ENCODE results near the gene PTPRR. TPM values are rescaled to one million over a fixed set of nuclear protein-coding genes. Genes with fewer than 3 reads are reported as not detected.
A peak's percentile ranks its signal among the peaks of the same experiment; 100 is the strongest.

PTPRR gene
- total and polyA plus RNA-seq, 10 of the 15 experiments (the other 5 are each of a cell fraction or from before 2014, with no cell fraction given), result 0.14 to 3.1 (median 0.42) TPM

DNA sequence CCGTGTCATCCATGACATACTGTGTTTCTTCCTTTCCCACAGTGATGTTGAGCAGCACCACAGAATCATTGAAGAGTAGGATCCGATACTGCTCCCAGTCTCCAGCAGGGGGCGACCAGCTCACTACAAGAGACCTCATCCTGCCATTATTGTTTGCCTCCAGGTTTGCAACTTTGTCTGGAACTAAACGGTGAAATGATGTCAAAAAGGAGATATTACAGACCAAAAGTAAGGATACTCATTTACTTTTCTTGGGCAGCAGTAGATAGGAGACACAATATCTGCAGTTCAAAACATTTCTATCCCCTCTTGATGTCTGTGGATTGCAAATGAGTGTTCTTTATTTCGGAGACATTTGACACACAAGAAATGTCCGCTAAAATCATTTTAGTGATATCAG, 330.5 kb downstream of the PTPRR start (continued):
- TF ChIP-seq CREB1 (IDR thresholded peaks at IDR 0.05; ENCODE audit: low read depth), result no peak
- TF ChIP-seq SMARCA5 (IDR thresholded peaks at IDR 0.05), result no peak
- no peak for TF ChIP-seq HSF1 (IDR thresholded peaks at IDR 0.05; ENCODE audit: low read depth, low read length)
- no peak for TF ChIP-seq RB1 (IDR thresholded peaks at IDR 0.05; ENCODE audit: borderline replicate concordance)
- TF ChIP-seq BRCA1 (IDR thresholded peaks at IDR 0.05; ENCODE audit: low read depth, low read length), result no peak
- TF ChIP-seq YY1 (IDR thresholded peaks at IDR 0.05; ENCODE audit: low read depth, low read length), result peak; percentile 62; the same call in 1 of the 2 replicates
- TF ChIP-seq HCFC1 (IDR thresholded peaks at IDR 0.05; ENCODE audit: low read length), result no peak
- TF ChIP-seq, protein P1, sequence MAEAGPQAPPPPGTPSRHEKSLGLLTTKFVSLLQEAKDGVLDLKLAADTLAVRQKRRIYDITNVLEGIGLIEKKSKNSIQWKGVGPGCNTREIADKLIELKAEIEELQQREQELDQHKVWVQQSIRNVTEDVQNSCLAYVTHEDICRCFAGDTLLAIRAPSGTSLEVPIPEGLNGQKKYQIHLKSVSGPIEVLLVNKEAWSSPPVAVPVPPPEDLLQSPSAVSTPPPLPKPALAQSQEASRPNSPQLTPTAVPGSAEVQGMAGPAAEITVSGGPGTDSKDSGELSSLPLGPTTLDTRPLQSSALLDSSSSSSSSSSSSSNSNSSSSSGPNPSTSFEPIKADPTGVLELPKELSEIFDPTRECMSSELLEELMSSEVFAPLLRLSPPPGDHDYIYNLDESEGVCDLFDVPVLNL (IDR thresholded peaks at IDR 0.05; ENCODE audit: low read depth, low read length), result no peak
- no peak for TF ChIP-seq BHLHE40 (IDR thresholded peaks at IDR 0.05; ENCODE audit: borderline replicate concordance in 1 of 2, low read depth in 2 of 2, low read length in 1 of 2)

Small RNA genes lying within 50 kb of the gene (small RNA-seq; reads per million reads assigned to genes)
- gene RF00019, result not detected

Other genes starting within 250 kb of the PTPRR start
- not detected in 2 replicates for gene TSPAN8, start 237.3 kb upstream of the PTPRR start, total RNA-seq (2014; rRNA removed)
- gene TSPAN8, start 237.3 kb upstream of the PTPRR start, total RNA-seq (2014; rRNA removed; fragmentation: Illumina TruSeq; extraction: Trizol), result not detected in 2 replicates
- gene TSPAN8, start 237.3 kb upstream of the PTPRR start, total RNA-seq (2021), result 0.27 and 0.49 TPM in 2 replicates
- gene TSPAN8, start 237.3 kb upstream of the PTPRR start, polyA plus RNA-seq (2011; rRNA removed), result 0.16 and 0.35 TPM in 2 replicates
- not detected in 2 replicates for gene TSPAN8, start 237.3 kb upstream of the PTPRR start, polyA plus RNA-seq (2014; fragmentation: Illumina TruSeq; extraction: Trizol)
- gene TSPAN8, start 237.3 kb upstream of the PTPRR start, polyA plus RNA-seq (2014; fragmentation: Nextera tagmentation; extraction: Ambion mirVana), result not detected
- gene TSPAN8, start 237.3 kb upstream of the PTPRR start, polyA plus RNA-seq (2014; rRNA removed), result not detected in 2 replicates
- not detected for gene TSPAN8, start 237.3 kb upstream of the PTPRR start, polyA plus RNA-seq (2016; fragmentation: Nextera tagmentation; extraction: Ambion mirVana)